GM21526 (cell line): ENCODE measurements around the gene ATG10.
"Not testable (repeated sequence)": the region's sequence is repeated elsewhere in the genome, so short reads cannot be mapped to it uniquely, and the experiment has no call there.

Experiments used
- ATAC-seq: cut with Tn5 transposase; IDR thresholded peaks from one replicate; pipeline ENCODE4 v1.9.1; 2021; ENCODE audit warnings: moderate library complexity; ENCODE audit not compliant: unreplicated experiment, low FRiP score

ATG10 gene

GRCh38 chr5:82269363-82269762 is 297.5 kb downstream of the ATG10 start:
- ATAC-seq: not testable (repeated sequence)

DNA sequence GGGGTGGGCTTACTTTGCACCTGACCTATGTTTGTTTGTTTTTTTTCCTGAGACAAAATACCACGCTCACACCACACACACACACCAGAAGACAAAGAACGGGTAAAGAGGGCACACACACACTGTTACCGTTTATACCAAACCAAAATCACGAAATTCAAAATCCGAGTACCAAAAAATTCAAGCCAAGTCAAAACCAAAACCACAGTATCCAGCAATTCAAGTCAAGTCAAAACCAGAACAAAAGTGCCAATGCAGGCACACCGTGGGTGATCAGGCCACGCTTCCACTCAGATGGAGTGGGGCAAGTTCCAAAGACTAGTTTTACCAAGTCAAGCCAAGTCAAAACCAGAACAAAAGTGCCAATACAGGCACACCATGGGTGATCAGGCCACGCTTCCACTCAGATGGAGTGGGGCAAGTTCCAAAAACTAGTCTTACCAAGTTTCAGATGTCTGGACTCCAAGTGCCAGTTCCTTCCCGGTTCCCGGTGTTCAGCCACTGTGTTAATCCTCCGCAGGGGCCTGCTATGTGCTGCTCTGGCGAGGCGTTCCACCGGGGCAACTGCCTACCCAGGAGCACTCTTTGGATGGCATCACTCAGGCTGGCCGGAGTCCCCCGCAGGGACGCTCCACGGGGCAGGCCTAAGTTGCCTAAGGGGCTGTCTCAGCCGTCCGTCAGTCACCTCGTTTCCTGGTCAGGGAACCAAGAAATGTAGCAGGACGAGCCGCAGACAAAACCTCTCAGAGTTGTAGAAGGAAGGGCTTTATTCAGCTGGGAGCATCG is 300.9 kb downstream of the ATG10 start:
- not testable (repeated sequence) for ATAC-seq

GRCh38 chr5:82273426-82273825 is 301.6 kb downstream of the ATG10 start:
- ATAC-seq: not testable (repeated sequence)

GRCh38 chr5:82274343-82275211 is 302.8 kb downstream of the ATG10 start:
- no peak for ATAC-seq

DNA sequence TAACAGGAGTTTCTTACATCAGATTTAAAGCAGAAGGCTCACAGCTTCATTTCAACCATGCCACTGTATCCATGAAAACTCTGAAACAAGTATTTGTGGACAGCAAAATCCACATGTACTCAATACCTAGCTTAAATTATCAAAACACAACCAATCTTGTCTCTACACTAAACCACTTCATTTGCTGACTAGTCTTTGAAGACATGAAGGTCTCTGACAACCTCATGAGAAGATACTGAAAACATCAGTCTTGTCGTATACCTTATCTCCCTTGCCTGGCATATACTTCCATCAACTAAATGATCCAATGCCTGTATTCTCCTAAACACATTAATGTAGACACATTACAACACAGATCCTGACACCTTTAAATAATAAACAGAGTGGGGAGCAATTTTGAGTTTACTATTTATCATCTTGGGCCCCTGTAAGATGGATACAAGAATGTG is 303.4 kb downstream of the ATG10 start:
- ATAC-seq: no peak

DNA sequence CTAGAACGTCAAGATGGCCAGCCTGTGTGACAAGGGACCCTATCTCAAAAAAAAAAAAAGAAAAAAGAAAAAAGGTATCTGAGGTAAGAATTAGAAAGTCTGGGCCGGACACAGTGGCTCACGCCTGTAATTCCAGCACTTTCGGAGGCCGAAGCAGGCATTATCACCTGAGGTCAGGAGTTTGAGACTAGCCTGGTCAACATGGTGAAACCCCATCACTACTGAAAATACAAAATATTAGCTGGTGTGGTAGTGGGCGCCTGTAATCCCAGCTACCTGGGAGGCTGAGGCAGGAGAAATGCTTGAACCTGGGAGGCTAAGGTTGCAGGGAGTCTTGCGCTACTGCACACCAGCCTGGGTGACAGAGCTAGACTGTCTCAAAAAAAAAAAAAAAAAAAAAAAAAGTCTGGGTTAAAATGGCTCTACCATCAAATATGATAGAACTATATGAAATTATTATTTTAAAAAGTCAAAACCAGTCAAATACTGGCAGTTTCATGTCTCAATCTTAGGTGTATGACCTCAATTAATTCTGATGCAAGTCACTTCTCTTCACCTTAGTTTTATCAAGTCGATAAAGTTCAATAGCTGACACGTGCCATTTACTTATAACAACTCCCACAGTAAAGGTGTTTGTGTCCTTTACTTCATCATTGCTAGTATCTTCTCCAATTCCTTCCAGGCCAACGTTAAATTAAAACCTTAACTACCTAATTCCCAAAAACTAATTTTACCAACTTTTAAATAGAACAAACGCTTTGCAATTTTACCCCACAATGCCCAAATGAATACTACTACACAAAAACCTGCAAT is 305.2 kb downstream of the ATG10 start:
- ATAC-seq: no peak

- ATAC-seq: no peak
These were observed 305.8 kb downstream of the ATG10 start for GRCh38 chr5:82277613-82277986.

GRCh38 chr5:82277987-82278710 is 306.3 kb downstream of the ATG10 start, which contains the start of gene RPS23:
TSS of gene RPS23 (minus strand) at chr5:82278354. CDS start at chr5:82278323, 31 bp downstream.
- peak; percentile 96 for ATAC-seq

- no peak for ATAC-seq
These were observed 307.0 kb downstream of the ATG10 start for GRCh38 chr5:82278711-82279370.

- ATAC-seq: no peak
These were observed 312.1 kb downstream of the ATG10 start for GRCh38 chr5:82283893-82284292.

GRCh38 chr5:82285206-82285605 is 313.4 kb downstream of the ATG10 start:
- no peak for ATAC-seq

DNA sequence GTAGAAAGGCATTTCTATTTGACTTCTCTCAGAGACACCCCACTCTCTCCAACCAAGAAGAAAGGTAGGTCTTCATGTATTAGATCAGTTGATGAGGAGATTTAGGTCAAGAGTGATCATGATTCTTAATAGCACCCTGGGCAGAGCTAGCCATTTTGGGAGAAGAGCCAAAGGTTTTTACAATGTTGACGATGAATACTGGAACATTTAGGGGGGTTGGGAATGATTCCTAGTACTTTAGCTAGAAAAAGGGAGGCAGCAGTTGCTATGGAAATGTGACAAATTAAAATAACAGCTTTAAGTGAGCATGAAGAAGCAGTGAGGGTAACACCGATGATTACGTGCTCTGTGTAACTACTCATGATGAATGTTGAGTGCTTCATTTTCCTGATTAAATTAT is 315.8 kb downstream of the ATG10 start:
- no peak for ATAC-seq

GRCh38 chr5:82290005-82290404 is 318.2 kb downstream of the ATG10 start:
- ATAC-seq: no peak

- no peak for ATAC-seq
These were observed 319.1 kb downstream of the ATG10 start for GRCh38 chr5:82290908-82291307.

- no peak for ATAC-seq
These were observed 319.6 kb downstream of the ATG10 start for GRCh38 chr5:82291420-82291819.

- no peak for ATAC-seq
These were observed 323.3 kb downstream of the ATG10 start for GRCh38 chr5:82295144-82295543.

DNA sequence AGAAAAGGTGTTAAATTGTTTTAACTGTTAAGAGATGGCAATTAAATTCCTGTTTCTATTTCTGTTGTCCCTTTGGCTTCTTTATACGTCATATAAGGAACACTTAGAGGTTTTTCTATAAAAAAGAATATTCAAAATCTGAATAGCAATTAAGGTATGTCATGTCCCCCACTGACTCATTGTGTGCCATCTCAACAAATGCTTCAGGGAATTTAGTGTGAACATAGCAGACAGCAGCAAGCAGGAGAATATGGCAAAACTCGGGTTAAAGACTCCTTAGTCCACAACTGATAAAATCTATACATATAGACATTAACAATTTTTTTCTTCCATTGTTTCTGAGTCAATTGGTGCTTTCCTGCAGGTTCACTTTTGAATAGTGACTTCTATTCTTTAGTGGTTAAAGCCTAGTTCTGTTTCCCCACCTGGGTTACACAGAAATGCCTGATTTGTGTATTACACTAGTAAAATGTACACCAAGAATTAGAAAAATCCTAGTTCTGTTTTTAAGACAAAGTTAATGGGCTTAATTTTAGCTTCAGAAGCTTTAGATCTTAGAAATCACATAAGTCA is 324.2 kb downstream of the ATG10 start:
- no peak for ATAC-seq

DNA sequence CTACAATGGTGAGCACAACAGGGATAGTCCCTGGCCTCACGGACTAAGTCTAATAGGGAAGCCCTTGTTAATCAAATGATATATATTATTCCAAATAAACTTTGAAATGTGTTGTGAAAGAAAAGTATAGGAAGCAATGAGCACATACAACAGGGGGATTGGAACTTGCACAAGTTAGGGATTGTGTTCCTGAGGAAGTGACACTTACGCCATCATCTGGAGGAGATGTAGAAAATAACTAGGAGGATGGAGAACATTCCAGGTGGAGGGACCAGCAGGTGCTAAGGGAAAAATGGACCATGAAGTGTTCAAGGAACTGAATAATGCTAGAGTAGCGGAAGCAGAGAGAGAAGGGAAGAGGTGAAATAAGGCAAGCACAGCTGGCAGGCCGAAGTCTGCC is 325.1 kb downstream of the ATG10 start:
- ATAC-seq: no peak

GRCh38 chr5:82297711-82298110 is 325.9 kb downstream of the ATG10 start:
- ATAC-seq: no peak
